ENCODE results near the gene ISX.
"Not testable (repeated sequence)": the region's sequence is repeated elsewhere in the genome, so short reads cannot be mapped to it uniquely, and the experiment has no call there.

ISX gene

DNA sequence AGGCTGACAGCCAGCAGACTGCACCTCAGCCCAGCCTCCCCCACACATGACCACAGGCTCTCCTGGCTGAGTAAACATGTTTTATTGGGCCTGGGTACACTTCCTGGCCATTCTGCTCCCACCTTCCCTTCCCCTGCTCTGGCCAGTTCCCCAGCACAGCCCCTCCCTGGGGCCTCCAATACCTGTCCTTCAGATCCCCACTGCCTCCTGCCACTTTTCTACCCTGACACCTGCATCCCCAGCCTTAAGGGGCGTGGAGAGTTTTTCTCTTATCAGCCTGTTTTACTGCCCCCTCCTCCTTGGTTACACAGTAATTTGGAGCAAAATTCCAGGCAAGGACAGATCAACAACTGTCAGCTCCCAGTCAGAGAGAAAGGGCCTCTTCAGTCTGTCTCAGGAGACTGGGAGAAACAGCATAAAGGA, at the start of gene ISX:
Gene ISX, plus strand, starts transcription at position 363 of the 423 bp plus-strand sequence. CDS start 930 bp downstream, outside the sequence.
- no peak for DNase-seq

DNA sequence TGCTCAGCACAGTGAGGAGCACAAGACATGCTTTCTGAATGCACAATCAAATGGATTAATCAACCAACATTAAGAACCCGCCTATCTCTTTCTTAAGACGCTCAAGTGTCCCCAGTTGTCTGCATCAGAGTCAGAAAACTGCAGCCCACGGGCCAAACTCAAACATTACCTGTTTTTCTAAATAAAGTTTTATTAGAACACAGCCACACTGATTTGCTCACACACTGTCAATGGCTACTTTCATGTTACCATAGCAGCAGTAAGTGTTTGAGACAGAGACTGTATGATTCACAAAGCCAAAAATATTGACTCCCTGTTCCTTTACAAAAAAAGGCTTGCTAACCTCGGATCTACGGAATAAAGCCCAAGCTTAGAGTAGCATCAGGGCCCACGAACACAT, 49.0 kb upstream of the ISX start:
- no peak for DNase-seq

DNA sequence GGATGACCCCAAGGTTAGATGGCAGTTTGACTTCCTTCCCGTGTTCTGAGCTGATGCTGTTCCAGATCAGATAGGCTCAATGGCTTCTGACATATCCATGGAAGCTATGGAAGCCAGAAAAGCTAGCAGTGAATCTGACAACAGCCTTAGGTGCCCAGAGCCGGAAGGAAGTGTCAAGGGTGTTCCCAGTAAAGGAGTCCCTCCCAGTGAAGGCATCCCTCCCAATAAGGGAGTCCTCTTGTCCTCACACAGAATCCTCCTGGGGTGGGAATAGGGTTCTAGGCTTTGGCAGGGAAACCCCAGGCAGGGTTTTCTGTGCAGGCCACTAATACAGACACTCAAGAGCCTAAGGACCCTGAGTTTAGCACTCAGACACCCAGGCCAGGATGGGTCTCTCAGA, 47.0 kb upstream of the ISX start:
- no peak for DNase-seq

DNA sequence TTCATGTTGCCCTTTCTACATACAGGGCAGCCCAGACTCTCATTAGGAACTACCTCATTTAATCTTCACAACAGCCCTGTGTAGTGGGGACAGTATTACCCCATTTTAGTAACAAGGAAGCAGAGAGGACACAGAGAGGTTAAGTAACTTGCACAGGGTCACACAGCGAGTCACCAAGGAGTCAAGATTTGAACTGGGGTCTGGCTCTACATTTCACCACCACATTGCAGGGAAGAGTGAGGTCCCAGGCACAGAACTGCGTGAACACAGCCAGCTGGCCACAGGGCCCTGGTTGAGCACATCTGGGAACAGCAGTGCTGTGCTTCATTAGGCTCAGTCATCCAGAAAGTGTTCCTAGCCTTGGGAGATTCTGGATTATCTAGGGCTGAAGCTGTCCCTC, 45.4 kb upstream of the ISX start:
- DNase-seq: no peak

DNA sequence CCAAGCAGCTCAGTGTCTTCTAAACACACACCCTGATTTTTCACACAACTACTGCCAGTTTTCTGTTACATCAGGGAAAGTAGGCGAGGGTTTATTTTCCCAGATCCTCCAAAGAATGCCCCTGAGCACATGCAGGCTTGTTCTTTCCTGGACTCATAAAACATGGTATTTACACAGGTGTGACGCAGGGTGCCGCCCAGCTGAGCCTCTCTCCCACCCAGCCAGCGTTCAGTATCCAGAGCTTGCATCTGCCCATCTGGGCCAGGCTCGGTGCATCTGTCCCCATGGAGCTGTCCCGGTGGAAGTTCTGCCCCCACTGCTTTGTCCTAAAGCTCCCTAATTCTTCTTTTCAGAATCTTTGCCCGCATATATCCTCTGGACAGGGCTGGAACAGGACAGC, 44.8 kb upstream of the ISX start:
- peak; percentile 74 for DNase-seq

DNA sequence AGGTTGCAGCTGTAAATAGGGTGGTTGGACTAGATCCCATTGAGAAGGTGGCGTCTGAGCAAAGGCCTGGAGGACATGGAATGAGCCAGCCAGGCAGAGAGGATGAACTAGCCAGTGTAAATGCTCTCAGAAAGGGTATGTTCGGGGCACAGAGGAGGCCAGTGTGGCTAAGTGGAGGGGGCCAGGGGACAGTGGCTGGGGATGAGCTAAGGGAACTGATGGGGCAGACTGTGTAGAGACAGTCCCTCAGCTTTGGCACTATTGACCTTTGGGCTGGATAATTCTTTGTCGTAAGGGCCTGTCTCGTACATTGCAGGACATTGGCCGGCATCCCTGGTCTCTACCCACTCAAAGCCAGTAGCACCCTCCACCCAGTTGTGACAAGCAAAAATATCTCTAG, 43.7 kb upstream of the ISX start:
- DNase-seq: no peak

DNA sequence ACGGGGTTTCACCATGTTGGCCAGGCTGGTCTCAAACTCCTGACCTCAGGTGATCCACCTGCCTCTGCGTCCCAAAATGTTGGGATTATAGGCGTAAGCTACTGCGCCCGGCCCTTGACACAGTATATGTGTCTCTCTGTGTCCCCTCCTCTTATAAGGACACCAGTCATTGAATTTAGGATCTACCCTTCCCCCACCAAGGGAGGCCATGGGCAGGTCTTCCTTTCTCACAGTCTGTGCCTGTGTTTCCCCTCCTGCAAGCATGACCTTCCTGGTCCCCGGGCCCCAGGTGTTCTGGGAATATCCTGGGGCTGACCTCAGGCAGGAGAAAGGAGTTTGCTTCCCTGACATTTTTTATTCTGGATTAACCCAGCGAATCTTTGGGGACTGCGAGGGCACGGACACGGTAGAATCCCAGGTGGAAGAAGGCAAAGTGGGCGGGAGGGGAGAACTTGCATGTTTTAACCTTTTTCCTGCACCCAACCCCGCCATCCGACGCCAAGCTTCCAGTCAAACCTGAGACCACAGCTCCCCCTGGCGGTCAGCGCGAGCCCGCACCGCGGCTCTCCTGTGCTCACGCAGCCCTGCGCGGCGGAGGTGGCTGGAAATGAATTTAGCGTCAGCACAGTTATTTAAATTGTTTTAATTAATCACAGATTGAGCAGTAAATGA, 42.1 kb upstream of the ISX start:
- DNase-seq: peak; percentile 34 to 61

DNA sequence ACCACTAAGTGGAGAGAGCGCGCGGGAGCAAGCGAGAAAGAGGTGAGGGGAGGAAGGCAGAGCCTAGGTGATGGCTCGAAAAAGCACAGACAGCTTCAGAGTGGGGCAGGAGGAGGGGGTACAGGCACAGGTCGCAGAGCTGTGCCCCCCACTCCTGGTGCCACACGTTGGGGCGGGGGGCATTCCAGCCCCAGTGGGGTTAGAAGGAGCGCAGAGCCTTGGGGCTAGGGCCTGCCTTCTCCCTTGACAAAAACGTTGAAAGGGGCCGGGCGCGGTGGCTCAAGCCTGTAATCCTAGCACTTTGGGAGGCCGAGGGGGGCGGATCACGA, 41.6 kb upstream of the ISX start:
- DNase-seq: no peak

DNA sequence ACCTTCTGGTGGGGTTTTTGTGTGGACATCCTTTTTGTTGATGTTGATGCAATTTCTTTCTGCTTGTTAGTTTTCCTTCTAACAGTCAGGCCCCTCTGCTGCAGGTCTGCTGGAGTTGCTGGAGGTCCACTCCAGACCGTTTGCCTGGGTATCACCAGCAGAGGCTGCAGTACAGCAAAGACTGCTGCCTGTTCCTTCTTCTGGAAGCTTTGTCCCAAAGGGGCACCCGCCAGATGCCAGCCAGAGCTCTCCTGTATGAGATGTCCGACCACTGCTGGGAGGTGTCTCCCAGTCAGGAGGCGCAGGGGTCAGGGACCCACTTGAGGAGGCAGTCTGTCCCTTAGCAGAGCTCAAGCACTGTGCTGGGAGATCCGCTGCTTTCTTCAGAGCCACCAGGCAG, 35.8 kb upstream of the ISX start:
- DNase-seq: not testable (repeated sequence)

DNA sequence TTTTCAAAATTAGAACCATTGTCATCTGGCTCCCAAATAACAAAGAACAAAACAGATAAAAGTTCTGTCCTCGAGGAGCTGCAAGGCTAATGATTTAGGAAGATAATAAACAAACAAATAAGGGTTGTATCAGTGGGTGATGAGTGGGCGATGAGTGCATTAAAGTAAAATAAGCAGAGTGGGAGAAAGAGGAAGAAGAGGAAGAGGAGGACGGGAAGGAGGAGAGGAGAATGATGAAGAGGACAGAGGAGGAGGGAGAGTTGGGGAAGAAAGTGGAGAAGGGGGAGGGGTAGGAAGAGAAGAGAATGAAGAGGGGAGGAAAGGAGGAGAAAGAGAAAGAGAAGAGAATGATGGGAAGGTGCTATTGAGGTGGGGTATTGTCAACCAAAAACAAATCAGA, 33.4 kb upstream of the ISX start:
- DNase-seq: no peak

DNA sequence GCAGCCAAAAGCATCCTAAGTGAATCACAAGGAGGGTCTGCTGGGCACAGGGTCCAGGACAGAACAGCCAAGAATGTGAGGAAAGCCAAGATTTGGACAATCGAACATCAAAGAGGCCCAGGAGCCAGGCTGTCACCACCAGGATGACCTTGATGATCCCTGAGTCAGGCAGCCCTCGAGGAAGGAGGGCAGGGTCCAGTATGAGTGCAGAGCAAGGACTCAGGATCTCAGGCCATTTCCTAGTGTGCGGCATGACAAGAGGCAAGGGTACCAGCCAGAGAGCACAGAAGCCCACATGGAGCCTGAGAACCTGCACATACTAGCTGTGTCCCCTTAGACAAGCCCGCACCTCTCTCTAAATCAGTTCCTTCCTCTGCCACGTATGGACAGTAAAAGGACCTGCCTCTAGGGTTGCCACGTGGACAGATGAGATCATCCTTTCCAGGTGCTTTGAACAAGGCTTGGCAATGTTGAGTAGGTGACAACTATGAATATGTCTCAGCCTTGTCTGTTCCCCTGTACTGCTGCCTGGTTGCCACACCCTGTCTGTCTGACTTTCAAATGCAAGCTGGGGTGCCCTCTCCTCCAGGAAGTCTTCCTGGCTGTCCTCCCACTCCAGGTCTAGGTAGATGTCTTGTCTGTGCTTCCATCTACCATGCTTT, 32.2 kb upstream of the ISX start:
- no peak for DNase-seq

DNA sequence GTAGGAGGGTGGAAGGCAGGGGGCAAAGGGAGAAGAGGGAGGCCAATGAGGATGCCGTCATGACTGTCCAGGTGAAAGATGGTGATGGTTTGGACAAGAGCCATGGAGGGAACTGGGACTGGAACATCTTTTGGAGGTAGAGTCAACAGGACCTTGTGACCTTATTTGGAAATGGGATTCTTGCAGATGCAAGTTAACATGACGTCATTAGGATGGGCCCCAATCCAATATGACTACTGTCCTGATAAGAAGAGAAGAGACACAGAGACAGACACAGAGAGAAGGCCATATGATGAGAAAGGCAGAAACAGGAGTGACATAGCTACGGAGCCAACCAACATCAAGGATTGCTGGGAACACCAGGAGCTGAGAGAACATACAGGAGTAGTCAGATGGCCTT, 31.0 kb upstream of the ISX start:
- DNase-seq: no peak

DNA sequence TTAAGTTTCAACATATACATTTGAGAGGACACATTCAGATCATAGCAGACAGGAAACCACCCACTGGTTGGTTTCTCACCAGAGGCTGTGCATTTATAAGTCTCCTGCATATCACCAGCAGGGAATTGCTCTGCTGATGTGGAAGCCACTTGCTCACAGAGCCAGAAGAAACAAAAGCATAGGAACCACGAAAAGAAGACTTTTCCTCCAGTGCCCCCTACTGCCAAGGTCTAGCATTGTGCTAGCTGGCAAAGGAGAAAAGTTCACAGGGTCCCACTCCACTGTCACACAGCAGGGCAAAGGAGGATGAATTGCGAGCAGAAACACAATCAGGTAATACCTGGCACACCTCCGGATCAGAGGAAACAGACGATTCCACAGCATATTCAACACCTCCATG, 28.9 kb upstream of the ISX start:
- DNase-seq: no peak

DNA sequence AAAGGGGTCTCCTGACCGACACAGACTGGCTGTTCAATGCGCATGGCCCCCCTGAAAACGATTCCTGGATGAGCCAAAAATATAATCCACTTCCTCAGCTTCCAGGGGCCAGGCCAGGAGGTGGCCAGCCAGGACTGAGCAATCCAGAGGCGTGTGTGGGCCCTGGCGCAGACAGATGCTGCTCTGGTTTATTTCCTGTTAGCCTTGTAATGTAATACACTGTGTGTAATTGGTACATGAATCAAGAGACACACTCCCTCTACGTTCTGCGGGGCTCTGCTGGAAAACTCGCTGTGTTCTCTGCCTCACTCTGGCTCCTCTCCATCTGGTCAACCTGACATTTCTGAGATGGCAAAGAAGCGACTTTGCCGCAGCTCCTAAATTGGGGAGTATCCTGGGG, 26.3 kb upstream of the ISX start:
- no peak for DNase-seq

DNA sequence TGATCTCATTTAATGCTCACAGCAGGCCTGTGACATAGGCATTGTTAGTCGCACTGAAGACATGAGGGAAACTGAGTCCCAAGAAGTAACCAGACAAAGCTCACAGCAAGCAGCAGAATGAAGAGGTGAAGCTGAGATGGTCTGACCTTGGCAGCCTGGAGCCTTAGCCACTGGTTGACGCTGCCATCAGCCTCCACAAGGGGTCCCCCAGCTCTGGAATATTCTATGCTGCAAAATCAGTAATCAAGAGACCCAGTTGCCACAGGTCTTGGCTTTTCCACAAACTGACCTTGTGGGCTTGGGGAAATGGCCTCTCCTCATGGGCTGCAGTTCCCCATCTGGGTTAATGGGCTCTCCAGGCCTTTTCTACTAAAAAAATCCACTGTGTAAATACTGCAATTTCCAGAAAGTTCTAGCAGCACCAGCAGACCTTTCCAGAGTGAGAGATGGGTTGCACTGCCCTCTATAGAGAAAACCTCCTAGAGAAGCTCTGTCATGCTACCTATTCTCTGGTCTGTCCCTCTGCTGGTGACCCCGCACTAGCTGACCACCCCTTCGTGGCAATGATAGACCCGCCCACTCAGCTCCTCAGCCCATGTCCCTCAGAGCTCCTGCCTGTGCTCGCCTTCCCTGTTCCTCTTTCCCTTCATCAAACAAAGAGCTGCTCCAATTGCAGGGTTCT, 22.6 kb upstream of the ISX start:
- no peak for DNase-seq

DNA sequence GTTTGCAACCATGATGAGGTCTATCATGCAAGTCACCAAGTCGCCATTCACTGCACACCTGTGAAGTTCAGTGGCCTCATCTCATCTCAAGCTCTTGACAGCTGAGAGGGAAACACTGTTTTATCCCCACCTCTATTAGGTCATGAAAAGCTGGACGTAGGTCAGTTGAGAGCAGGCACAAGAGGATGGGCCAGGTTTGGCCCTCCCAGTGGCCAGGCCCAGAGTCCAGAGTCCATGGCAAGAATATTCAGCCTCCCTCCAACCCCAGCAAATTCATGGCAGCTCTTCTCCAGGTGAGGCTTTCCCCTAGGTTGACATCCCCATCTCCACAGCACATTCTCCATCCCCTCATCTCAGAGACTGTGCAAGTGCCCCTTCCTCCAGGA, 22.0 kb upstream of the ISX start:
- DNase-seq: no peak

DNA sequence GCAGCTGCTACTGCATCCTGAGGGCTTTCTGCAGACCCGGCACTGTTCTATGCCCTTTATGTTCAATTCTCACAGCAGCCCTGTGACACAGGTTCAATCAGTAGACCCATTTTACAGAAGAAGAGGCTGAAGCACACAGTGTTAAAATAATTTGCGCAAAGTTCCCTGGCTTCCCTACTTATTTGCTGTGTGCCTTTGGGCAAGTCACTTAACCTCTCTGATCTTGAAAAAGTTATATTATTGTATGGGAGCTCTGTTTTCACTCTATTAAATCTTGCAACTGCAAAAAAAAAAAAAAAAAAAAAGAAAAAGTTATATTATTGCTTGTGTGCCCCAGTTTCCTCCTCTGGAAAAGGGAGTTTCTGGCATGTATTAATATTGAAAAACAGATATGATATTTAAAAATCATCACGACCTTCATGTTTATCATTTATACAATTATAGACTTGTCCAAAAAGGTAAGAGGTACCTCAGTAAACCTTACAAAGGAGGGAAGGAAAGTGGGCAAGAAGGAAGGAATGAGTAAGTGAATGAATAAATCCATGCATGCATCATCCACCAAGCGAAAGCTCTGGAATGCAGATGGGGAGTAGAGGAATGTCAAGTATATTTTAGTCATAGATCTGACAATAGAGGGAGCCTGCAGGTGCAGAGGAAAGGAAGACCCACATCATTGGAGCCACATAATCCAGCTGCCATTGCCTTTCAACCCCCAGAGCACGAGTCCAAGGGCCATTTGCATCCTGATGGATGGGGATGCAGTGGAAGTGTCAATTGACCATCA, 21.2 kb upstream of the ISX start:
- no peak for DNase-seq

DNA sequence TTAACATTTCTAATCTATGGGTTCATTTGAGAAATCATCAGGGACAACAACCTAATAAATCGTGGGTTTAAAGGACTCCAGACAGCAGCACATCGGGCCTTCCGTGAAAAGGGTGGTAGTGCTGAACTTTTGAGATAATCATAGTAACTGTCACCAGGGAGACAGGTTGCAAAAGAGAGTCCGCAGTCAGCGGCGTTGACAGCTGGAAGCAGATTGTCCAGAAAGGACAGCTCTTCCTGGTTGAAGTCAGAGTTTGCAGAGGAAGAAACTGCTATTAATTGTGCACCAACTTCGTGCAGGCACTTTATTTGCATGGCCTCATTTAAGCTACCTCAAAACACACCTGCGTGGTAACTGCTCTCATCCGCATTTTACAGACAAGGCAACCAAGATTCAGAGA, 20.5 kb upstream of the ISX start:
- no peak for DNase-seq

DNA sequence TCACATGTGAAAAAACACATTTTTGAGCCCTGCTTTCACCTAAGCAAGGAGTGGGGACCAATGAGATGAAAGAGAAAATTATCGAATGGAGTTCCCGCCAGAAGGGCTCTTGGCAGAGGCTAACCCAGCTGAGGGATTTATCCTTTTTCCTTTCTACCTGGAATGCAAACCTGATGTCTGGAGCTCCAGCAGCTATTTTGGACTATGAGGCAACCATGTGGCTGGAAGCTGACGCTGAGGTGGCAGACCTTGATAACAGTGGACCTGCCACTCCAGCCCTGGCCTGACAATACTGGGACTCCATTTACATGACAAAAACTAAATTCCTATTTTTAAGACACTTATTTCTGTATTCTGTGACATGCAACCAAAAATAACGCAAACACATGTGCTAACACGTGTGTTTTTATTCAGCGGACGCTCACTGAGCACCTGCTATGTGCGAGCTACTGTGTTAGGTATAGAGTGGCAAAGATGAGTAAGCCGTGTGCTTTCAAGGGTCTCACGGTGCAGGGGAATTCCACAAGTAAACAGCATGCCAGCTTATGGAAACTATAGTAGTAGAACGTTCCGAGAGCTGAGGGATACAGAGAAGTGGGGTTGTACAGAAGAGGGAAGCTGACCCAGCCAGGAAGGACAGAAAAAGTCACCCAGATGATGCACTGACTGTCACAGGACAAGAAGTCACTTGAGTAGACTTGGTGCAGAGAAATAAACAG, 19.1 kb upstream of the ISX start:
- DNase-seq: no peak

DNA sequence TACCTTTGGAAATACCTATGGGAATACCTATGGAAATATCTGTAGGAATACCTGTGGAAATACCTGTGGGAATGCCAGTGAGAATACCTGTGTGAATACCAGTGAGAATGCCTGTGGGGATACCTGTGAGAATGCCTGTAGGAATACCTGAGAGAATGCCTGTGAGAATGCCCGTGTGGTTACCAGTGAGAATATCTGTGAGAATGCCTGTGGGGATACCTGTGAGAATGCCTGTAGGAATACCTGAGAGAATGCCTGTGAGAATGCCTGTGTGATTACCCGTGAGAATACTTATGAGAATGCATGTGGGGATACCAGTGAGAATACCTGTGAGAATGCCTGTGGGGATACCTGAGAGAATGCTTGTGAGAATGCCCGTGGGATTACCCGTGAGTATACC, 15.9 kb upstream of the ISX start:
- not testable (repeated sequence) for DNase-seq

DNA sequence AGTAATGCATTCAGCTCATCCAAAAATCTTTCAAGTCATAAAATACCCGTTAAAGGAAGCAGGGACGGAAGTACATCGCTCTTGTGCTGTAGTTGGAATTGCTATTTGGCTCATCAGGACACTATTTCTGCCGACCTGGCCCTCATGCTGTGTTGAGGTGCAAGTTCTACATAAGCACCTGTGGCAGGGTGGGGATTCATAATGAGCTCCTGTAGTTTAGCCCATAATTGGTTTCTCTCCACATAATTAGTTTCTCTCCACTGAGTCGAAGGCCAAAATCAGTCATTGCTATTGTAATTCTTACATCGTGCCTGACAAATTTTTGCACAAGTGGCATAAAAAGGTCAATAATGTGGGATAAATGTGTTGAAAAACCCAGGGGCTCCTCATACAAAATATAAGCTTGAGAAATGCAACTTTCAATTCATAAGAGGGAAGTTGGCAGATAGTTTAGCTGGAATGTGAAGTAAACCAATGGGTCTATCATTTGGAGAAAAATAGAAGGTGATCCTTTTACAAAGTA, 14.9 kb upstream of the ISX start:
- DNase-seq: no peak

DNA sequence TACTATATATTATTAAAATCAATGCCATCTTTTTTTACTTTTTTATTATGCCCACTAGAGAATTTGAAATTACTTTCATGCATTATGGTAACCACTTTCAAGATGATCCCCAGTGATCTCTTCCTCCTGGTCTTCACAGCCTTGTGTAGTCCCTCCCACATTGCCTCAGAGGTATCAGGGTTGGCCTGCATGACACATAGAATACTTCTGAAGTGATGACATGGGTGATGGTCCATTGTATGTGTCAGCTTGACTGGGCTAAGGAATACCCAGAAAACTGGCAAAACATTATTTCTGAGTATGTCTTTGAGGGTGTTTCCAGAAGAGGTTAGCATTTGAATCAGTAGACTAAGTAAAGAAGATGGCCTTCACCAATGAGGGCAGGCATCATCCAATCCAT, 14.2 kb upstream of the ISX start:
- no peak for DNase-seq
